Esophagus (tissue), 2 donors: ENCODE measurements around the gene GRID1. TPM values are rescaled to one million over a fixed set of nuclear protein-coding genes. Genes with fewer than 3 reads are reported as not detected.

Experiments used
- H3K27ac ChIP-seq, 2 donors: one replicate each; pipeline ENCODE4 v1.5.1; 2013; ENCODE audit warnings: low read depth in 2 of 2, mild to moderate bottlenecking in 2 of 2, inconsistent platforms in 1 of 2, low read length in 1 of 2, moderate library complexity in 1 of 2
- H3K27me3 ChIP-seq, 2 donors: one replicate each; pipeline ENCODE4 v1.6.1; 2013; ENCODE audit warnings: low read length in 2 of 2, control low read depth in 1 of 2, mild to moderate bottlenecking in 1 of 2; ENCODE audit not compliant: insufficient read depth in 2 of 2, control insufficient read depth in 1 of 2
- H3K36me3 ChIP-seq, 2 donors: one replicate each; pipeline ENCODE4 v1.6.1; 2013; ENCODE audit warnings: low read length in 1 of 2; ENCODE audit not compliant: control insufficient read depth in 2 of 2, insufficient read depth in 2 of 2
- H3K4me1 ChIP-seq, 2 donors: one replicate each; pipeline ENCODE4 v1.6.1; 2013; ENCODE audit warnings: low read length in 1 of 2; ENCODE audit not compliant: control insufficient read depth in 2 of 2, insufficient read depth in 2 of 2
- H3K4me3 ChIP-seq, 2 donors: one replicate each; pipeline ENCODE4 v1.5.1; 2013; ENCODE audit warnings: low read length in 2 of 2, mild to moderate bottlenecking in 2 of 2, low read depth in 1 of 2, moderate library complexity in 1 of 2
- H3K9me3 ChIP-seq, 2 donors: one replicate each; pipeline ENCODE4 v1.6.1; 2013; ENCODE audit warnings: mild to moderate bottlenecking in 2 of 2, low read depth in 1 of 2, low read length in 1 of 2, moderate library complexity in 1 of 2; ENCODE audit not compliant: control insufficient read depth in 2 of 2, insufficient read depth in 1 of 2
- WGBS, 2 donors: extraction: QIAGEN DNeasy Blood & Tissue Kit; methylation state at CpG; one replicate each; pipeline ENCODE4 v1.1.7; 2013; 5-methylcytosine and 5-hydroxymethylcytosine counted together
- polyA plus RNA-seq, 2 donors: library from polyadenylated mRNA; stranded (reverse); fragments of 200-250 nt; gene quantifications; one replicate each; pipeline ENCODE4 v1.2.3, GENCODE V29; 2013
- donor health status: healthy with polysubstance abuse.
- donor health status: Bipolar disorder and iron deficiency.

Gene GRID1
- polyA plus RNA-seq, 2 donors: 0.04 to 0.32 TPM

DNA sequence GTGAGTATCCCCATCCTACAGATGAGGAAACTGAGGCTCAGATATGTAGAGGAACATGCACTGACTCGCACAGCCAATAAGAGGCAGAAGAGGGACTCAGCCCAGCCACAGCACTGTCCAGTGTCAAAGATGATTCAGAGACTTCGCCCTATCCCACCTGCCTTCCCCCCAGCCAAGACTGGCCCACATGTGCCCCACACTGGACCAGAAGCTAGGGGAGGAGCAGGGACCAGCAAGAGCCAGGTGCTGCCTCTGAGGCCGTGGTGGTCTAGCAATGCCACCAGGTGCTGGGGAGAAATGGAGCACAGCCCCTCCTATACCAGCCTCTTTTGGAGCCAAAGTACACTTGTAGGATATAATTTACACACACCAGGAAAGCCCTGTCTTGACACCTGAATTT lies 22.3 kb downstream of the GRID1 start:
- WGBS, 2 donors: 88 to 91% methylated on average over 3 of the region's 3 CpGs
- H3K27ac ChIP-seq: no peak overlapping the region

DNA sequence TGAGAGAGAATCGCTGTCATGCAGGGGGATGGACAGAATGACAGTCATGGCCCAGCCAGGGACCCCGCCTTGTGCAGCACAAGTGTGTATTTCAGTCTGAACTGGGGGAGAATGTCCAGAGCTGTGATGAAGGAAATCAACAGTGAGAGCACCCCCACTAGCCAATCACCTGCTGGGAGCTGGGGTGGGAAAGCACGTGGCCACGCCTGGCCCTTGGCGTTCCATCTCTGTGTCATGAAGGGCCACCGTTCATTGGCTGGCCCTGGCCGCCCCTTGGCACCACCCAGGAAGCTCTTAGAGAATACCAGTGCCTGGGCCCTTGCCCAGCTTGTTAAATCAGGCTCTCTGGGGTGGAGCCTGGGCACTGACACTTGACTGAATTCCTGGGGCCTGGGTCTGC lies 22.8 kb downstream of the GRID1 start:
- Histone ChIP-seq H3K4me1 (no peaks in the 10 kb centered on the region), H3K36me3 (no peaks in the 10 kb centered on the region), H3K27me3 (no peaks in the 10 kb centered on the region), H3K9me3 (no peaks in the 10 kb centered on the region), H3K4me3 (no peak overlapping the region), H3K27ac (no peak overlapping the region)
- WGBS, 2 donors: 82 to 85% methylated on average over 7 of the region's 7 CpGs

More for the DNA sequence above, 22.3 kb downstream of the GRID1 start:
- no peaks in the 10 kb centered on the region for H3K9me3 ChIP-seq
- H3K36me3 ChIP-seq: no peaks in the 10 kb centered on the region
- H3K4me3 ChIP-seq: no peak overlapping the region
- no peaks in the 10 kb centered on the region for H3K27me3 ChIP-seq
- no peaks in the 10 kb centered on the region for H3K4me1 ChIP-seq

DNA sequence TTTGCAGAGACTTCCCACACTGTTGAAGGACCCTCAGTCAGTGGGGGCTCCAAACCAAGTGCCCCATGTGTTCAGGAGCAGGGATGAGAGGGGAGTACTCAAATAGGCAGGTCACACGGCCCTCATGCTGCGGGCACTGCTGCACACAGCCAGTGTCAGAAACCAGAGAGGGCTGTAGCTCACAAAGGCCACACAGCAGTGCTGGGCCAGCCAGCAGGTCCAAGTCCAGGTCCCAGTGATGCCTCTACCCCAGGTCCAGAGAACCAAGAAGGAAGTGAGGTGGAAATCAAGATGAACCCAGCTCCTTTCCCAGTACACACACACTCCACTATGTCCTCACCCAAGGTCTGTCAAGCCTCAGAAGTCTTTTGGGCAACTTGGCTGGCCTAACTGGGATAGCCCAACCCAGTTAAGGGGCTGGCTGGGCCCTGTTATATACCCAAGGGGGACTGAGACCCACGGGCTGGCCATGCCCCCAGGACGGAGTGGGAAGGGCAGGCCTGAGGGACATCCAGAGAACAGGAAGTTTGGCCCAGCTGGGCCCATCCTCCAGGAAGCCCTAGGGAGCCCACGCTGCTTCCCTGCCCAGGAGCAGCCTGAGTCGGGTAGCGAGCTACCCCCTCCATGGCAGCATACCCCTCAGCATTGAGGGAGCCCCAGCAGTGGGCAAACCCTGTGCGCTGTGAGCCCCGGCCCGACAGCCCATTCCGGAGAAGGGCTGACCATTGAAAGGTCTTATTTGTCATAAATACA lies 24.3 kb downstream of the GRID1 start:
- Histone ChIP-seq H3K4me1 (no peaks in the 10 kb centered on the region), H3K27me3 (no peaks in the 10 kb centered on the region), H3K36me3 (no peaks in the 10 kb centered on the region), H3K4me3 (no peak overlapping the region), H3K27ac (no peak overlapping the region), H3K9me3 (no peaks in the 10 kb centered on the region)
- 58 to 68% methylated on average over 11 of the region's 11 CpGs for WGBS, 2 donors

DNA sequence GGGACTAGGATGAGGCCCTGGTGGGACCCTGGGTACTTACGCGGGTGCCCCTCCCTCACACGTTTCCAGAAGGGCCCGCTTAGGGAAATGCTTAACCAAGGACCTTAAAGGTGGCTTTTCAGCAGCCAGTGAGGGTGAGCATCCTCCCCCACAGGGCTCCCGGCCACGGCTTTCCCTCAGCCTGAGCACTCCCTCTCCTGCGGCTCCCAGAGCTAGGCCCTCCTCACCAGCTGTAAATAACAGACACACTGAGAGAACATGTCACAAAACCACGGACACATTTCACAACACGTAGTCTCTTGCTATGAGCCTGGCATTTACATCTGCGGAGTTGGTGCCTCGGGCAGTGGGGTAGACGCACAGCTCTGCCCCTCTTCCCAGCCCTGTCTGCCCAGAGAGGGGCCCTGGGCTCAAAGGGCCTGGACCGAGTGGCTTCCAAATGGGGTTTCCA lies 25.2 kb downstream of the GRID1 start:
- H3K27ac ChIP-seq: no peak overlapping the region
- WGBS, 2 donors: 70 to 72% methylated on average over 13 of the region's 13 CpGs
- H3K36me3 ChIP-seq: no peaks in the 10 kb centered on the region
- H3K9me3 ChIP-seq: no peaks in the 10 kb centered on the region
- H3K4me3 ChIP-seq: no peak overlapping the region
- H3K27me3 ChIP-seq: no peaks in the 10 kb centered on the region
- H3K4me1 ChIP-seq: no peaks in the 10 kb centered on the region

DNA sequence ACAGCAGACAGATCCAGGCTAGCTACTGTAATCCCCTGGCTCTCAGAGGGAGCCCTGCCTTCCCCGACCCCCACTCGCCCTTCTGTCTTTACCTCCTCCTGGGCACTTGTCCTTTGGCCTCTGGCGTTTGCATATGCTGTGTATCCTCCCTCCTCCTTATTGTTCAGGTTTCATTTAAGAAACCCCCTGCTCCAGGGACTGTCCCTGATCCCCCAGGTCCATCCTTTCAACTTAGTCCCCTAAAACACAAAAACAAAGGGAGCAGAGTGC lies 25.7 kb downstream of the GRID1 start:
- no peak overlapping the region for H3K27ac ChIP-seq
- 79 to 92% methylated on average over 3 of the region's 3 CpGs for WGBS, 2 donors
- no peaks in the 10 kb centered on the region for H3K9me3 ChIP-seq
- no peaks in the 10 kb centered on the region for H3K4me1 ChIP-seq
- H3K36me3 ChIP-seq: no peaks in the 10 kb centered on the region
- H3K27me3 ChIP-seq: no peaks in the 10 kb centered on the region
- H3K4me3 ChIP-seq: no peak overlapping the region

DNA sequence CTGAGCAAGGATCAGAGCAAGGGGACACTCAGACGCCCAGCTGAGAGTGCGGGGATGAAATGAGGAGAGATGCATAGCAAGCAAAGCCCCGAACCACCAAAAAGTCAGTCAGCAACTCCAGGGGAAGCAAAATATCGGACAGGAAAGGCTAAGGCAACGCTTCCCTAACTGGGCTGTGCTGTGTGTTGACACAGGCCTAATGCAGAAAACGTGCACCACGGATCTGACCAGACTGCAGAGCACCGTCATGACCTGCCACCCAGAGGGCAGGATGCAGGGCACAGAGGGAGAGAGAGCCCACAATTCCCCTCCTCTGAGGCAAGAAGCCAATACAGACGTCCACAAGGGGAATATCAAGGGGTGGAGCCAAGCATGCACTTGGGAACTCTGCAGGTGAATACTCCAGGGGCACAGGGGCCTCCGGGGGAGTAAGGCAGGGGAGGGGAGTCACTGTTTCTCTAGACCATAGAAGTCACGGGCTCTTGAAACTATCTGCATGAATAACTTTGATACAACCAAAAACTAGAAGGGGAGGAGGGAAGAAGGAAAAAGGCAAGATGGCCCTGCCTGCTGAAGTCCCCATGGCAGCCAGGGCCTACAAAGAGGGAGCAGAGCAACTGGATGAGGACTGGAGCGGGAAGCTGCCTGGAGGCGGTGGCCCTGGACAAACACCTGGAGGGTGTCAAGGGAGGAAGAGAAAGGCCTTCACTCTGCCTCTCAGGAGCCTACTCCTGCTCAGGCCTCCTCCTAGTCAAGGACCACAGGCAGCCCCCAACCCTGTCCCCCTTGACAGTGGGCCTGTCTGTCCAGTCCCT lies 26.2 kb downstream of the GRID1 start:
- H3K36me3 ChIP-seq: no peaks in the 10 kb centered on the region
- no peak overlapping the region for H3K27ac ChIP-seq
- no peaks in the 10 kb centered on the region for H3K4me1 ChIP-seq
- no peaks in the 10 kb centered on the region for H3K9me3 ChIP-seq
- 68 to 72% methylated on average over 12 to 13 of the region's 13 CpGs for WGBS, 2 donors
- no peaks in the 10 kb centered on the region for H3K27me3 ChIP-seq
- no peak overlapping the region for H3K4me3 ChIP-seq

DNA sequence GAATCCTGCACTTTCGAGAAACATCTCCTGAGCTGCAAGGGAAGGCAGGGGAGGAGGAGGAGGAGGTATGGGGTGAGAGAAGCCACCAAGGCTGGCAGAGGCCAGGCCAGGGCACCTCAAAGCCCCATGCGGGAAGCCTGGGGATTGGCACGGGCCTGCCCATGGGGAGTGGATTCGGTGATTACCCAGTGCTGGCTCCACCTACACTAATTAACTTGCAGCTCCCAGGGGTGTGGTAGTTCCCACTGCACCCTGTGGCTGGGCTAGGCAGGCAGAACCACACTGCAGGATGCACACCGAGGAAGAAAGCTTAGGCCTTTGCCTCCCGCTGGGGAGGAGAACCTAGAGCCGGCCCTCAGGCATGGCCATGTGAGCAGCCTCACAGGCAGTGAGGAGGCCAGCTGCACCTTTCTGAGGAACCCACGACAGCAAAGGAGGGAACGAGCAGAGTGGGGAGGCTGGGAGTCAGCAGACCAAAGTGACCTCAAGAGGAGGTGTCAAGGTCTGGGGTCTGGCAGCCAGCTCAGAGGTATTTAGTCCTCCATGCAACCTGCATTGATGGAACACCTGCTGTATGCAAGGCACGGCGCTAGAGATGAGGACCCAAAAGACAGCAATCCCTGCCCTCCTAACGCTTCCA lies 27.2 kb downstream of the GRID1 start:
- no peaks in the 10 kb centered on the region for H3K27me3 ChIP-seq
- no peak overlapping the region for H3K27ac ChIP-seq
- WGBS, 2 donors: 79 to 81% methylated on average over 12 of the region's 12 CpGs
- no peaks in the 10 kb centered on the region for H3K36me3 ChIP-seq
- peaks cover 0 to 2% of the 10 kb centered on the region in 2 donors for H3K4me1 ChIP-seq
- H3K9me3 ChIP-seq: no peaks in the 10 kb centered on the region
- H3K4me3 ChIP-seq: no peak overlapping the region

DNA sequence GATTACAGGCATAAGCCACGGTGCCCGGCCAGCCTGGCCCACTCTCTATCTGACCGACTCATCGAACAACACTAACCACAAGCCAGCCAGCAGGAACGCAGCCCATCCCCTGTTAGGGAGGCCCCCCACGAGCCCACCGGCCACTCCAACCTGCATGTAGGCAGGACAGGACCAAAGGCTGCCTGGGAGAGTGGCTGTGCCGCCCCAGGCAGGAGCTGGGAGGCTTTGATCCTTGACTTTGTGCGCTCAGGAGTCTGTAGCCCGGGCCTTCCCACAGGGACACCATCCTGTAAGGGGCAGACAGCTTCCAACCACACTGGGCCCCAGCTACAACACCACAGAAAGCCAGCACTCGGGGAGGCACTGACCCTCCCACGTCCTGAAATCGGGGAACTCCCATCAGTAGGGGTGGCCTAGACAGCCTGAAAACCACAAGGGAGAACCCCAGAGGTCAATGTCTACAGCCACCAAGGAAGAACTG lies 29.4 kb downstream of the GRID1 start:
- 87 to 89% methylated on average over 13 of the region's 13 CpGs for WGBS, 2 donors
- H3K27me3 ChIP-seq: no peaks in the 10 kb centered on the region
- peaks cover 0 to 2% of the 10 kb centered on the region in 2 donors for H3K4me1 ChIP-seq
- H3K36me3 ChIP-seq: no peaks in the 10 kb centered on the region
- H3K9me3 ChIP-seq: no peaks in the 10 kb centered on the region
- no peak overlapping the region for H3K27ac ChIP-seq
- H3K4me3 ChIP-seq: no peak overlapping the region

DNA sequence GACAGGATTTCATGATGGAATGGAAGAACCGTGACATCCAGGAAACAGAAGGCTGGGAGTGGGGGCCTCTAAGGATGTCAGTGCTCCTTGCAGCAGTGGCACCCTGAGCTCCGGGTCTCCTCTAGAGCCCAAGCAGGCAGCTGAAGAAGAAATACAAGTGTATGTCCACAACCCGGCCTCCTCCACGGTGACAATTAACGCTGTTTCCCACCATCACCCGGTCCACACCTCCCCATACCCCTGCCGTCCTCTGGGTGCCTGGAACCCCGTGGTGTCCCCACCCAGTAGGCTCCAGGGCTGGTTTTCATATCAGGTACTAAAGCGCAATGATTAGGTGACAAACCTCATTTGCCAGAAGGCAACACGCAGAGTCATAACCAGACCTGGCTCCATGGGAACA lies 30.3 kb downstream of the GRID1 start:
- Histone ChIP-seq H3K27me3 (no peaks in the 10 kb centered on the region), H3K36me3 (no peaks in the 10 kb centered on the region), H3K4me1 (peaks cover 0 to 7% of the 10 kb centered on the region in 2 donors), H3K27ac (no peak overlapping the region), H3K9me3 (no peaks in the 10 kb centered on the region), H3K4me3 (no peak overlapping the region)
- WGBS, 2 donors: 86 to 91% methylated on average over 10 of the region's 10 CpGs
